GM21528 (cell line): ENCODE data around the gene DUSP23.

Experiments used
- ATAC-seq: cut with Tn5 transposase; IDR thresholded peaks from one replicate; pipeline ENCODE4 v1.9.1; 2021; ENCODE audit warnings: mild to moderate bottlenecking, moderate library complexity; ENCODE audit not compliant: unreplicated experiment, low FRiP score

The DUSP23 gene

DNA sequence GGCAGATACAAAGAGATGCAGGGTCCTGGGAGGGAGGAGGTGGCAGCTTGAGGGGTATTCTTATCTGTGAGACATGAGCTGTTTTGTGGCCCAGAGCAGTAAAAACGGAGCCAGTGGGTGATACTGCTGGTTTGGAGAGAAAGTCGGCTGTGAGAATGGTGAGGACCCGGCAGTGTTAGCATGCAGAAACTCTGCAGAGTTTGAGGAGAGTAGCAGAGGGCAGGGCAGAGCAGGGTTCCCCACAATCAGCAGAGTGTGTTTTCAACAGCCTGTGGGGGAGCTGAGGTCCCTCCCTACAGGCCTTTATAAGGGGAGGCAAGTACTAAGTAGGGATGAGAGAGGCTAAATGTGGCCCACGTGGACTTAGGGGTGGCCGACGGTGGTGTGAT is 46.3 kb downstream of the DUSP23 start:
- no peak for ATAC-seq

GRCh38 chr1:159827549-159827948 is 46.8 kb downstream of the DUSP23 start:
- no peak for ATAC-seq

DNA sequence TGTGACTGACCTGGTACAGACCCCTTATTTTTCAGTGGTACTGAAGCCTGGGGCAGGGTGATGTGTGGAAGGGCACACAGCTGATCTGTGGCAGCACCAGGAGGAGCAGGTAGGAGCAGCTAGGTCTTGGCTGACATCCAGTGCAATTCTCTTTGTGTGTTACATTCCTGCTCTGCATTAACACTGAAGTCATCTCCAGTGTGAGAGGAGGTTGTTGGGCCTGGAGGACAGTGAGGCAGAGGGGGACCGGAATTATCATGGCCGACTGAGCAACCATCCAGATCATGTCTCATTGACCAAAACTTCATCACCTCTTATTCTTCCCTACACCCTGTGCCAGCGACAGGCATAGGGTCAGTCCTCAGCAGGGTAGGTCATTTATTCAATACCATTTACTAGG is 47.4 kb downstream of the DUSP23 start:
- ATAC-seq = no peak

- no peak for ATAC-seq
Observed at GRCh38 chr1:159828581-159829272, 48.0 kb downstream of the DUSP23 start.

- ATAC-seq = peak; percentile 76
Observed at GRCh38 chr1:159829273-159829634, 48.5 kb downstream of the DUSP23 start.

GRCh38 chr1:159829822-159830465 is 49.2 kb downstream of the DUSP23 start:
- ATAC-seq = no peak

- no peak for ATAC-seq
Observed at GRCh38 chr1:159830722-159831121, 50.0 kb downstream of the DUSP23 start.

GRCh38 chr1:159831412-159832141 is 50.8 kb downstream of the DUSP23 start:
- no peak for ATAC-seq
